Testis (tissue), 2 donors: ENCODE measurements around the gene WASHC1.
"Not testable (repeated sequence)": the region's sequence is repeated elsewhere in the genome, so short reads cannot be mapped to it uniquely, and the experiment has no call there.

Experiments used
- POLR2A ChIP-seq: fragments of 450-650 bp; IDR thresholded peaks from one replicate; pipeline ENCODE4 v1.6.1; 2017; ENCODE audit warnings: antibody characterized with exemption, mild to moderate bottlenecking, moderate library complexity
- TF ChIP-seq, protein P1 (sequence below), 3 experiments: fragments of 450-650 bp in 2 of 3; fragments of 200-600 bp in 1 of 3; sonication (generic) in 1 of 3; IDR thresholded peaks; one replicate each; pipeline ENCODE4 v1.5.1; 2016 to 2019; ENCODE audit warnings: antibody characterized with exemption in 3 of 3, mild to moderate bottlenecking in 2 of 3, moderate library complexity in 1 of 3

DNA sequence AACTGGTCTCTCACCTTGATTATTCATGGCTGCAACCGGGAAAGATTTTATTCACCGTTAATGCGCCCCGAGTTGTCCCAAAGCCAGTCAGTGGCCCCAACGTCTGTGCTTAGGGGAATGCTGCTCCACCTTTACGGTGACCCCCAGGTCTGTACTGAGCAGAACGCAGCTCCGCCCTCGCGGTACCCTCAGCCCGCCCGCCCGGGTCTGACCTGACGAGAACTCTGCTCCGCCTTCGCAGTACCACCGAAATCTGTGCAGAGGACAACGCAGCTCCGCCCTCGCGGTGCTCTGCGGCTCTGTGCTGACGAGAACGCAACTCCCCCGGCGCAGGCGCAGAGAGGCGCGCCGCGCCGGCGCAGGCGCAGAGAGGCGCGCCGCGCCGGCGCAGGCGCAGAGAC, 18.6 kb downstream of the WASHC1 start:
- TF ChIP-seq, protein P1, sequence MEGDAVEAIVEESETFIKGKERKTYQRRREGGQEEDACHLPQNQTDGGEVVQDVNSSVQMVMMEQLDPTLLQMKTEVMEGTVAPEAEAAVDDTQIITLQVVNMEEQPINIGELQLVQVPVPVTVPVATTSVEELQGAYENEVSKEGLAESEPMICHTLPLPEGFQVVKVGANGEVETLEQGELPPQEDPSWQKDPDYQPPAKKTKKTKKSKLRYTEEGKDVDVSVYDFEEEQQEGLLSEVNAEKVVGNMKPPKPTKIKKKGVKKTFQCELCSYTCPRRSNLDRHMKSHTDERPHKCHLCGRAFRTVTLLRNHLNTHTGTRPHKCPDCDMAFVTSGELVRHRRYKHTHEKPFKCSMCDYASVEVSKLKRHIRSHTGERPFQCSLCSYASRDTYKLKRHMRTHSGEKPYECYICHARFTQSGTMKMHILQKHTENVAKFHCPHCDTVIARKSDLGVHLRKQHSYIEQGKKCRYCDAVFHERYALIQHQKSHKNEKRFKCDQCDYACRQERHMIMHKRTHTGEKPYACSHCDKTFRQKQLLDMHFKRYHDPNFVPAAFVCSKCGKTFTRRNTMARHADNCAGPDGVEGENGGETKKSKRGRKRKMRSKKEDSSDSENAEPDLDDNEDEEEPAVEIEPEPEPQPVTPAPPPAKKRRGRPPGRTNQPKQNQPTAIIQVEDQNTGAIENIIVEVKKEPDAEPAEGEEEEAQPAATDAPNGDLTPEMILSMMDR (IDR thresholded peaks at IDR 0.05) = not testable (repeated sequence)
- not testable (repeated sequence) for TF ChIP-seq POLR2A
